ENCODE results near the gene SLC24A4. TPM values are rescaled to one million over a fixed set of nuclear protein-coding genes. Genes with fewer than 3 reads are reported as not detected.

Gene SLC24A4
- total RNA-seq, 2 donors from 2014 or later: 0.11 to 0.17 TPM

GRCh38 chr14:92325835-92326234, 2.9 kb downstream of the SLC24A4 start:
- no peaks in the 10 kb centered on the region for H3K36me3 ChIP-seq
- no peak for DNase-seq
- no peak overlapping the region for H3K4me3 ChIP-seq
- H3K27me3 ChIP-seq: peaks cover 30% of the 10 kb centered on the region
- H3K9ac ChIP-seq (ENCODE audit: low read depth in 2 of 2, low read length in 2 of 2): no peak overlapping the region
- no peak for TF ChIP-seq CTCF (IDR thresholded peaks at IDR 0.05)
- no peak overlapping the region for H3K27ac ChIP-seq
- intact Hi-C loops (cut with DNase I): no loop called here
- no peaks in the 10 kb centered on the region for H3K4me1 ChIP-seq
- H3K9me3 ChIP-seq: no peaks in the 10 kb centered on the region

- no peak overlapping the region for H3K4me3 ChIP-seq
- no peaks in the 10 kb centered on the region for H3K36me3 ChIP-seq
- intact Hi-C loops (cut with DNase I): no loop called here
- H3K27me3 ChIP-seq: peaks cover 9% of the 10 kb centered on the region
- H3K4me1 ChIP-seq: no peaks in the 10 kb centered on the region
- no peak for DNase-seq
- no peaks in the 10 kb centered on the region for H3K9me3 ChIP-seq
- H3K9ac ChIP-seq (ENCODE audit: low read depth in 2 of 2, low read length in 2 of 2): no peak overlapping the region
- no peak for TF ChIP-seq CTCF (IDR thresholded peaks at IDR 0.05)
- no peak overlapping the region for H3K27ac ChIP-seq
Observed at GRCh38 chr14:92328664-92329255, 5.8 kb downstream of the SLC24A4 start.

GRCh38 chr14:92334050-92334449, 11.1 kb downstream of the SLC24A4 start:
- Histone ChIP-seq H3K9me3 (no peaks in the 10 kb centered on the region), H3K27me3 (no peaks in the 10 kb centered on the region), H3K4me3 (no peak overlapping the region), H3K9ac (ENCODE audit: low read depth in 2 of 2, low read length in 2 of 2) (no peak overlapping the region), H3K4me1 (no peaks in the 10 kb centered on the region), H3K36me3 (no peaks in the 10 kb centered on the region), H3K27ac (no peak overlapping the region)
- intact Hi-C loops (cut with DNase I): no loop called here
- no peak for TF ChIP-seq CTCF (IDR thresholded peaks at IDR 0.05)
- DNase-seq: no peak

GRCh38 chr14:92336363-92336762, 13.4 kb downstream of the SLC24A4 start:
- no peak for TF ChIP-seq CTCF (IDR thresholded peaks at IDR 0.05)
- no peaks in the 10 kb centered on the region for H3K36me3 ChIP-seq
- H3K4me1 ChIP-seq: no peaks in the 10 kb centered on the region
- no peak for DNase-seq
- H3K9me3 ChIP-seq: no peaks in the 10 kb centered on the region
- no peak overlapping the region for H3K9ac ChIP-seq (ENCODE audit: low read depth in 2 of 2, low read length in 2 of 2)
- H3K27ac ChIP-seq: no peak overlapping the region
- H3K4me3 ChIP-seq: no peak overlapping the region
- no peaks in the 10 kb centered on the region for H3K27me3 ChIP-seq
- intact Hi-C loops (cut with DNase I): no loop called here

- intact Hi-C loops (cut with DNase I): no loop called here
- H3K9me3 ChIP-seq: no peaks in the 10 kb centered on the region
- no peak overlapping the region for H3K4me3 ChIP-seq
- no peak for TF ChIP-seq CTCF (IDR thresholded peaks at IDR 0.05)
- H3K27me3 ChIP-seq: no peaks in the 10 kb centered on the region
- no peak overlapping the region for H3K27ac ChIP-seq
- H3K36me3 ChIP-seq: no peaks in the 10 kb centered on the region
- no peak overlapping the region for H3K9ac ChIP-seq (ENCODE audit: low read depth in 2 of 2, low read length in 2 of 2)
- no peak for DNase-seq
- H3K4me1 ChIP-seq: no peaks in the 10 kb centered on the region
Observed at GRCh38 chr14:92339426-92339825, 16.5 kb downstream of the SLC24A4 start.

Measured in colonic mucosa (tissue), 4 donors.